H1 (cell line): ENCODE measurements around the gene ANKRD11.

Experiments
- CBX8 ChIP-seq: fragments of 300-800, 300-1000 bp; sonication (generic); IDR thresholded peaks from 2 replicates; pipeline ENCODE4 v1.7.1; 2016; ENCODE audit warnings: low read depth, low read length, borderline replicate concordance
- CTCF ChIP-seq, 3 experiments: IDR thresholded peaks; 1 replicate in 2 of 3; 2 replicates in 1 of 3; pipeline versions ENCODE4 v1.5.1 to v1.6.1; 2011; ENCODE audit warnings: low read length in 3 of 3, mild to moderate bottlenecking in 3 of 3, inconsistent platforms in 2 of 3, low read depth in 1 of 3, moderate library complexity in 1 of 3; ENCODE audit not compliant: insufficient read depth in 1 of 3; ENCODE audit errors: control extremely low read depth in 1 of 3
- EZH2 ChIP-seq: fragments of 200-600 bp; sonication (generic); IDR thresholded peaks from 2 replicates; pipeline ENCODE4 v1.7.1; 2012; ENCODE audit warnings: low read depth, mild to moderate bottlenecking, moderate library complexity, low read length, inconsistent platforms; ENCODE audit not compliant: severe bottlenecking

GRCh38 chr16:89505204-89506112, 15.1 kb upstream of the ANKRD11 start:
- TF ChIP-seq CTCF (IDR thresholded peaks at IDR 0.05; ENCODE audit: control extremely low read depth in 1 of 3, insufficient read depth in 1 of 3, low read depth in 1 of 3, low read length in 3 of 3) = no peak
- no peak for TF ChIP-seq CBX8
- TF ChIP-seq EZH2 = no peak
